Ovary (tissue), 3 donors: ENCODE measurements around the gene PTTG1IP.

ENCODE experiments used
- CTCF ChIP-seq, 3 donors: fragments of 450-650 bp in 2 of 3; fragments of 200-600 bp in 1 of 3; IDR thresholded peaks; one replicate each; pipeline versions ENCODE4 v1.5.1 to v1.8.0; 2016 to 2022; ENCODE audit warnings: antibody characterized with exemption in 3 of 3, mild to moderate bottlenecking in 1 of 3
- EP300 ChIP-seq: sonication (generic); formaldehyde crosslinking; IDR thresholded peaks from one replicate; pipeline ENCODE4 v1.6.1; 2017; ENCODE audit warnings: antibody characterized with exemption
- POLR2A ChIP-seq: fragments of 450-650 bp; IDR thresholded peaks from one replicate; pipeline ENCODE4 v1.6.1; 2017; ENCODE audit warnings: antibody characterized with exemption, mild to moderate bottlenecking, moderate library complexity
- donor health status: DM: no; HTN: no; CAD: no.

- TF ChIP-seq CTCF (IDR thresholded peaks at IDR 0.05) (no peak), POLR2A (no peak), EP300 (no peak)
Measured at GRCh38 chr21:44869781-44870747, 3.4 kb downstream of the PTTG1IP start.
